HEK293T (cell line): Measurements from ENCODE around the gene CEMP1.

Source experiments
- CTCF ChIA-PET: fragments of 350-600 bp; formaldehyde crosslinking; extraction: SDS; loops from one replicate; lab custom pipeline; 2021; ENCODE audit warnings: antibody characterized with exemption, inconsistent platforms; lab: Yijun Ruan, JAX
- POLR2A ChIA-PET: fragments of 350-600 bp; formaldehyde crosslinking; extraction: SDS; loops from one replicate; lab custom pipeline; 2020; ENCODE audit warnings: antibody characterized with exemption, inconsistent platforms; lab: Yijun Ruan, JAX
- DNase-seq: peaks from one replicate; pipeline ENCODE4 v3.0.0; 2012; ENCODE audit warnings: mixed read lengths; ENCODE audit errors: extremely low spot score
- ARNT ChIP-seq: fragments of 450-650 bp; IDR thresholded peaks from 2 replicates; pipeline ENCODE4 v1.6.1; 2017; ENCODE audit warnings: mild to moderate bottlenecking
- BHLHE40 ChIP-seq: fragments of 450-650 bp; IDR thresholded peaks from 2 replicates; pipeline ENCODE4 v1.6.1; 2016; ENCODE audit warnings: mild to moderate bottlenecking, moderate library complexity, borderline replicate concordance
- CTBP1 ChIP-seq: fragments of 450-650 bp; IDR thresholded peaks from 2 replicates; pipeline ENCODE4 v1.6.1; 2016; ENCODE audit warnings: borderline replicate concordance
- ELF4 ChIP-seq: fragments of 450-650 bp; IDR thresholded peaks from 2 replicates; pipeline ENCODE4 v1.6.1; 2017; ENCODE audit warnings: antibody characterized with exemption
- FOXA1 ChIP-seq: fragments of 450-650 bp; IDR thresholded peaks from 2 replicates; pipeline ENCODE4 v1.6.1; 2016; ENCODE audit warnings: mild to moderate bottlenecking
- FOXK2 ChIP-seq: fragments of 450-650 bp; IDR thresholded peaks from 2 replicates; pipeline ENCODE4 v1.6.1; 2016; ENCODE audit warnings: mild to moderate bottlenecking
- FOXM1 ChIP-seq: fragments of 450-650 bp; IDR thresholded peaks from 2 replicates; pipeline ENCODE4 v1.6.1; 2017; ENCODE audit warnings: mild to moderate bottlenecking, borderline replicate concordance
- HDGF ChIP-seq: fragments of 450-650 bp; IDR thresholded peaks from 2 replicates; pipeline ENCODE4 v1.6.1; 2017; ENCODE audit warnings: antibody characterized with exemption, borderline replicate concordance
- L3MBTL2 ChIP-seq: fragments of 450-650 bp; conservative IDR thresholded peaks from 2 replicates; pipeline ENCODE4 v1.6.1; 2016; ENCODE audit warnings: mild to moderate bottlenecking
- LEF1 ChIP-seq: fragments of 450-650 bp; IDR thresholded peaks from 2 replicates; pipeline ENCODE4 v1.6.1; 2017; ENCODE audit warnings: mild to moderate bottlenecking, borderline replicate concordance
- NFRKB ChIP-seq: fragments of 450-650 bp; IDR thresholded peaks from 2 replicates; pipeline ENCODE4 v1.6.1; 2016; ENCODE audit warnings: mild to moderate bottlenecking, moderate library complexity
- PKNOX1 ChIP-seq: fragments of 450-650 bp; IDR thresholded peaks from 2 replicates; pipeline ENCODE4 v1.6.1; 2016
- SP1 ChIP-seq: fragments of 450-650 bp; IDR thresholded peaks from 2 replicates; pipeline ENCODE4 v1.6.1; 2017
- SUZ12 ChIP-seq: fragments of 450-650 bp; IDR thresholded peaks from 2 replicates; pipeline ENCODE4 v1.6.1; 2016; ENCODE audit warnings: mild to moderate bottlenecking
- TARDBP ChIP-seq: fragments of 450-650 bp; IDR thresholded peaks from 2 replicates; pipeline ENCODE4 v1.6.1; 2016
- ZNF384 ChIP-seq: fragments of 450-650 bp; IDR thresholded peaks from 2 replicates; pipeline ENCODE4 v1.6.1; 2016

CEMP1 gene

GRCh38 chr16:2528161-2529060, 2.8 kb downstream of the CEMP1 start:
- CTCF ChIA-PET = no interaction called here
- DNase-seq = no peak
- TF ChIP-seq ZNF384 = no peak
- no peak for TF ChIP-seq SP1
- TF ChIP-seq L3MBTL2 = no peak
- TF ChIP-seq PKNOX1 = no peak
- no peak for TF ChIP-seq CTBP1
- TF ChIP-seq HDGF = no peak
- no peak for TF ChIP-seq BHLHE40
- TF ChIP-seq NFRKB = no peak
- TF ChIP-seq ARNT = no peak
- POLR2A ChIA-PET = interaction anchor here (1.3 kb wide), 1 partner anchor 8 kb away, joined by 3 read pairs; the partner anchor contains the start of gene AMDHD2

GRCh38 chr16:2527784-2528100, 3.5 kb downstream of the CEMP1 start:
- ChIA-PET CTCF (no interaction called here), POLR2A (no interaction called here)
- TF ChIP-seq ELF4 (no peak), ARNT (no peak), BHLHE40 (no peak), FOXK2 (no peak), TARDBP (no peak), L3MBTL2 (no peak), SUZ12 (no peak), HDGF (no peak)
- no peak for DNase-seq

- ChIA-PET POLR2A (no interaction called here), CTCF (no interaction called here)
- TF ChIP-seq NFRKB = no peak
- TF ChIP-seq HDGF = no peak
- no peak for TF ChIP-seq PKNOX1
- TF ChIP-seq ZNF384 = no peak
- no peak for TF ChIP-seq ELF4
- no peak for TF ChIP-seq LEF1
- no peak for TF ChIP-seq FOXM1
- DNase-seq = no peak
Measured at GRCh38 chr16:2527071-2527783, 4.0 kb downstream of the CEMP1 start.

DNA sequence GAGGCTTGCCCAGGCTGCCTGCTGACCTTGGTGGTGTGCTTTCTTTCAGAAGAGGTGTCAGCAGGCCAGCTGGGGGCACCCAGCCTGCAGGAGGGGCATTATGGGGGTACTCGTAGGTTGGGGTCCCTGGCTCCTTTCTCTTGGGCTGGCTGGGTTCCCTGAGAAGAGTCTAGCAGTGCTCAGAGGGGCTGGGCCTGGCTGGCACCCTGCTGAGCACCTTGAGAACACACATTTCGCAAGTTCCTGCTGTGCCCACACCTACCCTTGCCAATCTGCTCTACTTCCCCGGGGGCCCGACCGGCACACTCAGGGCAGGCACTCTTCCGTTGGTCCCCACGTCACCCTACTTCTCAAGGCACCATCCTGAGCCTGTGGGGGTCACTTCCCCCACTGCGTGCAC, 5.1 kb downstream of the CEMP1 start:
- TF ChIP-seq FOXK2 (no peak), LEF1 (no peak), SP1 (no peak), ZNF384 (no peak), PKNOX1 (no peak)
- ChIA-PET CTCF (no interaction called here), POLR2A (no interaction called here)
- DNase-seq = no peak

GRCh38 chr16:2524339-2524938, 6.8 kb downstream of the CEMP1 start:
- no peak for TF ChIP-seq ZNF384
- no peak for TF ChIP-seq ARNT
- TF ChIP-seq LEF1 = no peak
- no peak for TF ChIP-seq FOXA1
- TF ChIP-seq NFRKB = no peak
- TF ChIP-seq FOXM1 = no peak
- TF ChIP-seq ELF4 = no peak
- no peak for TF ChIP-seq TARDBP
- TF ChIP-seq SP1 = no peak
- TF ChIP-seq SUZ12 = no peak
- TF ChIP-seq HDGF = no peak
- no peak for TF ChIP-seq L3MBTL2
- TF ChIP-seq CTBP1 = no peak
- no peak for TF ChIP-seq PKNOX1
- no peak for TF ChIP-seq FOXK2
- no peak for TF ChIP-seq BHLHE40
- CTCF ChIA-PET = no interaction called here
- DNase-seq = no peak
- POLR2A ChIA-PET = no interaction called here

DNA sequence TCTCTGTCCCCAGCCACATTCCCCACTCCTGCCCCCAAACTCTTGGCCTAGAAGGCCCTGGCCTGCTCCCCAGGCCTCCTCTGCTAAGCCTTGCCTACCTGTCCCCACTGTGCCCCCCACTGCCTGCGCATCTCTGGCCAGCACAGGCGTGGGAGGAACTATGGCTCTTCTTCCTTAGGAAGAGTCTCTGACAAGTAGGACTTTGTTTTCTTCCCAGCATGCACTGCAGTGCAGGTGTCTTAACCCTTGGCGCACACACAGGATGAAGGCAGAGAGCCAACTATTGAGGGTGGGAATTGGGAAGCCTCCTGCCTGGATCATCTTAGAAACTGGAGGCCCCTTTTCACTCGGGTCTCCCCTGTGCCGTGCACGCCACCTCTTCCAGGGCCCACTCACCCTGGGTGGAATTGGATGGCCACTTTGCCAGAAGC, 7.4 kb downstream of the CEMP1 start:
- TF ChIP-seq CTBP1 (no peak), FOXM1 (no peak), ZNF384 (no peak), PKNOX1 (no peak), SUZ12 (no peak), ARNT (no peak), ELF4 (no peak), NFRKB (no peak), BHLHE40 (no peak), LEF1 (no peak), FOXA1 (no peak), SP1 (no peak), L3MBTL2 (no peak), TARDBP (no peak)
- ChIA-PET POLR2A (no interaction called here), CTCF (no interaction called here)
- DNase-seq = no peak
